HCT116 (cell line): ENCODE measurements around the gene TNRC6B. TPM values are rescaled to one million over a fixed set of nuclear protein-coding genes. Genes with fewer than 3 reads are reported as not detected.

ENCODE experiments used
- ATAC-seq: fragments of 200-7000 bp; cut with Tn5 transposase; 2 replicates; pipeline ENCODE4 v1.9.1; 2020; ENCODE audit warnings: mild to moderate bottlenecking, moderate library complexity
- BruUV-seq: library from RNA; stranded (reverse); fragments of 400-500 nt; replicated peaks from 2 replicates; lab custom pipeline; 2021; lab: Mats Ljungman, UMichigan
- CTCF ChIA-PET: fragments of 300-600 bp; sonication (Branson Sonifier 250); formaldehyde crosslinking; loops from one replicate; lab custom pipeline; 2021; ENCODE audit warnings: antibody characterized with exemption; lab: Charles Lee
- POLR2A ChIA-PET: fragments of 300-600, 350-600 bp; sonication (Branson Sonifier 250); formaldehyde crosslinking; loops from one replicate; lab custom pipeline; 2021; ENCODE audit warnings: antibody characterized with exemption; lab: Charles Lee
- RAD21 ChIA-PET, 2 experiments: fragments of 300-600 bp; sonication (Branson Sonifier 250); formaldehyde crosslinking; loops; one replicate each; lab custom pipeline; 2023; ENCODE audit warnings: low total read pairs in 2 of 2; ENCODE audit not compliant: uncharacterized antibody in 2 of 2, unreplicated experiment in 2 of 2, low non-redundant PET in 1 of 2; lab: Charles Lee
- DNase-seq: peaks from one replicate; pipeline ENCODE4 v3.0.0-alpha.2; 2010; ENCODE audit warnings: low read depth, low spot score
- H2AFZ ChIP-seq: fragments of 200-600 bp; shearing (Covaris generic), sonication (generic); 2 replicates; pipeline ENCODE4 v1.6.1; 2017; ENCODE audit warnings: low read depth, mixed run types, mixed read lengths, antibody characterized with exemption, low read length; ENCODE audit not compliant: poor library complexity, severe bottlenecking
- H3K27ac ChIP-seq: 2 replicates; pipeline ENCODE4 v1.5.1; 2012; ENCODE audit warnings: low read depth, low read length
- H3K27me3 ChIP-seq: fragments of 200-600 bp; sonication (generic); 2 replicates; pipeline ENCODE4 v1.6.1; 2016; ENCODE audit warnings: mixed run types, low read length, mixed read lengths; ENCODE audit not compliant: insufficient read depth
- H3K36me3 ChIP-seq, 2 experiments: fragments of 200-500 bp in 1 of 2; fragments of 200-600 bp in 1 of 2; sonication (Bioruptor generic) in 1 of 2; sonication (generic) in 1 of 2; 2 replicates each; pipeline versions ENCODE4 v1.5.1 to v1.6.1; 2014 to 2016; ENCODE audit warnings: low read length in 2 of 2, inconsistent platforms in 1 of 2, mixed read lengths in 1 of 2, mixed run types in 1 of 2; ENCODE audit not compliant: insufficient read depth in 2 of 2, control insufficient read depth in 1 of 2
- H3K4me1 ChIP-seq, 2 experiments: fragments of 200-600 bp in 1 of 2; sonication (generic) in 1 of 2; 2 replicates each; pipeline versions ENCODE4 v1.5.1 to v1.6.1; 2012 to 2017; ENCODE audit warnings: low read length in 2 of 2, inconsistent platforms in 1 of 2, mild to moderate bottlenecking in 1 of 2, mixed read lengths in 1 of 2, mixed run types in 1 of 2, moderate library complexity in 1 of 2; ENCODE audit not compliant: insufficient read depth in 2 of 2, control insufficient read depth in 1 of 2
- H3K4me2 ChIP-seq: fragments of 200-600 bp; sonication (generic); 2 replicates; pipeline ENCODE4 v1.6.1; 2017; ENCODE audit warnings: mixed run types, low read length, mixed read lengths
- H3K4me3 ChIP-seq, 2 experiments: fragments of 200-600 bp in 1 of 2; sonication (generic) in 1 of 2; replicated peaks in 1 of 2; 2 replicates each; pipeline ENCODE4 v1.5.1; 2011 to 2016; ENCODE audit warnings: low read length in 2 of 2, control low read depth in 1 of 2, low read depth in 1 of 2, mild to moderate bottlenecking in 1 of 2, mixed read lengths in 1 of 2, mixed run types in 1 of 2
- H3K79me2 ChIP-seq: fragments of 200-600 bp; sonication (generic); 2 replicates; pipeline ENCODE4 v1.6.1; 2017; ENCODE audit warnings: mild to moderate bottlenecking, mixed run types, low read length, moderate library complexity, mixed read lengths; ENCODE audit not compliant: insufficient read depth
- H3K9ac ChIP-seq: fragments of 200-600 bp; sonication (generic); 2 replicates; pipeline ENCODE4 v1.6.1; 2016; ENCODE audit warnings: low read length, mixed read lengths
- H3K9me2 ChIP-seq: fragments of 200-600 bp; sonication (generic), shearing (Covaris generic); 2 replicates; pipeline ENCODE4 v1.6.1; 2017; ENCODE audit warnings: mixed run types, mild to moderate bottlenecking, moderate library complexity; ENCODE audit not compliant: insufficient read depth
- H3K9me3 ChIP-seq, 2 experiments: fragments of 200-500 bp in 1 of 2; fragments of 200-600 bp in 1 of 2; sonication (Bioruptor generic) in 1 of 2; sonication (generic) in 1 of 2; 2 replicates each; pipeline ENCODE4 v1.6.1; 2014 to 2017; ENCODE audit warnings: low read length in 2 of 2, mixed read lengths in 2 of 2, inconsistent platforms in 1 of 2, low read depth in 1 of 2, mild to moderate bottlenecking in 1 of 2, mixed run types in 1 of 2, moderate library complexity in 1 of 2; ENCODE audit not compliant: control insufficient read depth in 1 of 2, insufficient read depth in 1 of 2
- H4K20me1 ChIP-seq: fragments of 200-600 bp; sonication (generic), shearing (Covaris generic); 2 replicates; pipeline ENCODE4 v1.6.1; 2017; ENCODE audit warnings: mixed run types, mild to moderate bottlenecking, moderate library complexity; ENCODE audit not compliant: insufficient read depth
- ATF3 ChIP-seq: IDR thresholded peaks from 2 replicates; pipeline ENCODE4 v1.6.1; 2012
- CBX3 ChIP-seq: IDR thresholded peaks from 2 replicates; pipeline ENCODE4 v1.6.1; 2012; ENCODE audit warnings: low read depth
- CTCF ChIP-seq, 3 experiments: fragments of 200-600 bp in 1 of 3; sonication (generic) in 1 of 3; IDR thresholded peaks in 2 of 3; conservative IDR thresholded peaks in 1 of 3; 2 replicates each; pipeline ENCODE4 v1.5.1; 2012 to 2017; ENCODE audit warnings: low read depth in 2 of 3, low read length in 2 of 3, antibody characterized with exemption in 1 of 3, borderline replicate concordance in 1 of 3, control low read depth in 1 of 3, mild to moderate bottlenecking in 1 of 3, mixed read lengths in 1 of 3, mixed run types in 1 of 3, moderate library complexity in 1 of 3; ENCODE audit not compliant: insufficient read depth in 1 of 3
- EGR1 ChIP-seq: IDR thresholded peaks from 2 replicates; pipeline ENCODE4 v1.6.1; 2012; ENCODE audit warnings: low read depth
- EZH2 ChIP-seq: fragments of 200-600 bp; sonication (generic); IDR thresholded peaks from 2 replicates; pipeline ENCODE4 v1.6.1; 2017; ENCODE audit warnings: antibody characterized with exemption, mixed run types
- FOSL1 ChIP-seq: IDR thresholded peaks from 2 replicates; pipeline ENCODE4 v1.6.1; 2012; ENCODE audit warnings: low read depth
- MAX ChIP-seq: IDR thresholded peaks from 2 replicates; pipeline ENCODE4 v1.6.1; 2012
- POLR2A ChIP-seq: IDR thresholded peaks from 2 replicates; pipeline ENCODE4 v1.7.0; 2011; ENCODE audit warnings: borderline replicate concordance; ENCODE audit not compliant: insufficient read depth, insufficient read length; ENCODE audit errors: extremely low read depth
- REST ChIP-seq: IDR thresholded peaks from 2 replicates; pipeline ENCODE4 v1.6.1; 2012; ENCODE audit warnings: low read depth
- SIN3A ChIP-seq: IDR thresholded peaks from 2 replicates; pipeline ENCODE4 v1.6.1; 2012; ENCODE audit warnings: low read depth
- TCF7L2 ChIP-seq: IDR thresholded peaks from 2 replicates; pipeline ENCODE4 v1.7.0; 2011; ENCODE audit warnings: borderline replicate concordance, inconsistent platforms; ENCODE audit not compliant: insufficient read depth, insufficient read length; ENCODE audit errors: extremely low read depth
- YY1 ChIP-seq: IDR thresholded peaks from 2 replicates; pipeline ENCODE4 v1.6.1; 2011; ENCODE audit warnings: low read length, low read depth, moderate library complexity, mild to moderate bottlenecking; ENCODE audit not compliant: insufficient replicate concordance; ENCODE audit errors: extremely low read depth
- ZBTB33 ChIP-seq: IDR thresholded peaks from 2 replicates; pipeline ENCODE4 v1.6.1; 2011; ENCODE audit warnings: mild to moderate bottlenecking, low read length, moderate library complexity; ENCODE audit not compliant: insufficient replicate concordance; ENCODE audit errors: extremely low read depth
- ZNF274 ChIP-seq: fragments of 200-500 bp; sonication (Bioruptor generic); IDR thresholded peaks from 2 replicates; pipeline ENCODE4 v1.6.1; 2014; ENCODE audit warnings: mild to moderate bottlenecking, low read depth, low read length, inconsistent platforms
- intact Hi-C: fragments of 100-400 bp; cut with micrococcal nuclease; formaldehyde crosslinking; loops from 2 replicates; pipeline ENCODE4 v1.10.0; 2022
- total RNA-seq: library from RNA; stranded (reverse); gene quantifications from one replicate; pipeline ENCODE4 v1.2.1, GENCODE V29; 2021; ENCODE audit not compliant: unreplicated experiment

TNRC6B gene
- total RNA-seq, 1 experiment from 2014 or later = 29.8 TPM

GRCh38 chr22:40212121-40212520 lies 34.4 kb downstream of the TNRC6B start:
- ATAC-seq (no peak), DNase-seq (no peak)
- TF ChIP-seq REST = no peak
- TF ChIP-seq ZBTB33 = no peak
- TF ChIP-seq FOSL1 = no peak
- TF ChIP-seq CBX3 = no peak
- TF ChIP-seq YY1 = no peak
- no peak for TF ChIP-seq ZNF274
- TF ChIP-seq CTCF (IDR thresholded peaks at IDR 0.05 in 2 of 3, conservative IDR thresholded peaks at IDR 0.05 in 1 of 3; ENCODE audit: borderline replicate concordance in 1 of 3, insufficient read depth in 1 of 3, low read depth in 2 of 3, low read length in 2 of 3) = no peak
- no peak for TF ChIP-seq MAX
- no peak for TF ChIP-seq ATF3
- TF ChIP-seq TCF7L2 = no peak
- no peak for TF ChIP-seq EZH2
- TF ChIP-seq SIN3A = no peak
- TF ChIP-seq POLR2A = no peak
- TF ChIP-seq EGR1 = no peak
- ChIA-PET CTCF (no interaction called here), RAD21 (no interaction called here), POLR2A (interaction anchor here (1.1 kb wide), 1 partner anchor 10 kb away, joined by 3 read pairs; no protein-coding TSS in a partner anchor)
- peaks cover 22% of the 10 kb centered on the region for H3K79me2 ChIP-seq
- no peaks in the 10 kb centered on the region for H3K9me2 ChIP-seq
- H3K27me3 ChIP-seq = no peaks in the 10 kb centered on the region
- BruUV-seq = no TSS peak
- H4K20me1 ChIP-seq = no peaks in the 10 kb centered on the region
- no peak overlapping the region for H3K27ac ChIP-seq
- H3K9ac ChIP-seq = no peak overlapping the region
- no peak overlapping the region for H3K4me2 ChIP-seq
- no peak overlapping the region for H2AFZ ChIP-seq
- H3K4me3 ChIP-seq = no peak overlapping the region
- H3K4me1 ChIP-seq = no peaks in the 10 kb centered on the region
- no peaks in the 10 kb centered on the region for H3K36me3 ChIP-seq
- H3K9me3 ChIP-seq = no peaks in the 10 kb centered on the region
- intact Hi-C loops = no loop called here
